AG10803 (cell line): ENCODE data around the gene TAP1.
"Not testable (repeated sequence)": the region's sequence is repeated elsewhere in the genome, so short reads cannot be mapped to it uniquely, and the experiment has no call there.

ENCODE experiments used
- DNase-seq: peaks from one replicate; pipeline ENCODE4 v3.0.0; 2010; ENCODE audit warnings: low read depth
- H3K4me3 ChIP-seq: 2 replicates; pipeline ENCODE4 v1.5.1; 2011; ENCODE audit warnings: mild to moderate bottlenecking, low read length, control low read depth
- CTCF ChIP-seq: conservative IDR thresholded peaks from 2 replicates; pipeline ENCODE4 v1.5.1; 2011; ENCODE audit warnings: mild to moderate bottlenecking, low read length, control low read depth, inconsistent platforms

TAP1 gene

GRCh38 chr6:32816746-32817204, 36.7 kb downstream of the TAP1 start, which contains the start of gene HLA-DOB:
HLA-DOB (minus strand) TSS chr6:32817002; CDS start chr6:32816951, 51 bp downstream.
- no peak within 1 kb of the TSS for H3K4me3 ChIP-seq
- no peak for TF ChIP-seq CTCF
- no peak for DNase-seq

GRCh38 chr6:32815996-32816395, 37.5 kb downstream of the TAP1 start:
- no peak for TF ChIP-seq CTCF
- no peak for DNase-seq
- H3K4me3 ChIP-seq, result no peak overlapping the region

GRCh38 chr6:32815115-32815514, 38.4 kb downstream of the TAP1 start:
- peak; percentile 37 for DNase-seq
- no peak overlapping the region for H3K4me3 ChIP-seq
- TF ChIP-seq CTCF, result no peak

GRCh38 chr6:32814145-32814544, 39.4 kb downstream of the TAP1 start:
- TF ChIP-seq CTCF, result no peak
- H3K4me3 ChIP-seq, result no peak overlapping the region
- no peak for DNase-seq

GRCh38 chr6:32809171-32809570, 44.3 kb downstream of the TAP1 start:
- no peak overlapping the region for H3K4me3 ChIP-seq
- DNase-seq, result no peak
- TF ChIP-seq CTCF, result no peak

- no peak for DNase-seq
- TF ChIP-seq CTCF, result no peak
- H3K4me3 ChIP-seq, result no peak overlapping the region
Measured at GRCh38 chr6:32807020-32807580, 46.4 kb downstream of the TAP1 start.

- H3K4me3 ChIP-seq, DNase-seq: not testable (repeated sequence)
Measured at GRCh38 chr6:32805404-32805803, 48.1 kb downstream of the TAP1 start.

GRCh38 chr6:32803416-32803815, 50.1 kb downstream of the TAP1 start:
- DNase-seq, result no peak
- no peak overlapping the region for H3K4me3 ChIP-seq
- TF ChIP-seq CTCF, result no peak
